ENCODE measurements around the gene IL15RA. TPM values are rescaled to one million over a fixed set of nuclear protein-coding genes. Genes with fewer than 3 reads are reported as not detected.

The IL15RA gene
- total RNA-seq, 1 experiment from 2014 or later = 1.9 TPM

DNA sequence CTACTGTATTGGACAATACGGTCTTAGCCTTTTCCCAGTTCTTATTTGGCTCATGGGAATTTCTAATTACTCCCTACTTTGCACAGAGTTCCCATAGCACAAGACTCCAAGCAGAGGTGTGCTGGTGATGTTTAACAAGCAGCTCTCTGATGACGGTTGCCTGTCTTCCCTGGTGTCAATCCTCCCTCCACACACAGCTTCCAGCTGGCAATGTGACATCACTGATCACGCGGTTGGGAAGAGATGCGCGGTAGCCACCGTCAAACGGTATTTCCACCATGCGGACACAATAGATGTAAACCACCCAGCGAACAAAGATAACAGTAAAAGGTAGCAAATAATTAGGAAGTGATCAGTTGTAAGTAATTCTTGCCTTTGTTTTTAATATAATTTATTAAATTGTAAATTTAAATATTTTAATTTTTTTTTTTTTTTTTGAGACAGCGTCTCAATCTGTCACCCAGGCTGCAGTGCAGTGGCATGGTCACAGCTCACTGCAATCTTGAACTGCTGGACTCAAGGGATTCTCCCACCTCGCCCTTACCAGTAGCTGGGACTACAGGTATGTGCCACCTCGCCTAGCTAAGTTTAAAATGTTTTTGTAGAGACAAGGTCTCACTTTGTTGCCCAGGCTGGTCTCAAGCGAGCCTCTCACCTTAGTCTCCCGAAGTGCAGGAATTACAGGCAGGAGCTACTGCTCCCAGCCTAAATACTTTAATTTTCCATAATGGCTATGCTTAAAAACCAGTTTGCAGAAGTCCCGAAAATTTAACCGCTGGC is 36.3 kb upstream of the IL15RA start (continued):
- TF ChIP-seq, protein P1, sequence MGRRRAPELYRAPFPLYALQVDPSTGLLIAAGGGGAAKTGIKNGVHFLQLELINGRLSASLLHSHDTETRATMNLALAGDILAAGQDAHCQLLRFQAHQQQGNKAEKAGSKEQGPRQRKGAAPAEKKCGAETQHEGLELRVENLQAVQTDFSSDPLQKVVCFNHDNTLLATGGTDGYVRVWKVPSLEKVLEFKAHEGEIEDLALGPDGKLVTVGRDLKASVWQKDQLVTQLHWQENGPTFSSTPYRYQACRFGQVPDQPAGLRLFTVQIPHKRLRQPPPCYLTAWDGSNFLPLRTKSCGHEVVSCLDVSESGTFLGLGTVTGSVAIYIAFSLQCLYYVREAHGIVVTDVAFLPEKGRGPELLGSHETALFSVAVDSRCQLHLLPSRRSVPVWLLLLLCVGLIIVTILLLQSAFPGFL (CRISPR knock-in tag; IDR thresholded peaks at IDR 0.05; ENCODE audit: borderline replicate concordance) = no peak
- TF ChIP-seq CREM (CRISPR knock-in tag; IDR thresholded peaks at IDR 0.05) = no peak
- TF ChIP-seq, protein P2, sequence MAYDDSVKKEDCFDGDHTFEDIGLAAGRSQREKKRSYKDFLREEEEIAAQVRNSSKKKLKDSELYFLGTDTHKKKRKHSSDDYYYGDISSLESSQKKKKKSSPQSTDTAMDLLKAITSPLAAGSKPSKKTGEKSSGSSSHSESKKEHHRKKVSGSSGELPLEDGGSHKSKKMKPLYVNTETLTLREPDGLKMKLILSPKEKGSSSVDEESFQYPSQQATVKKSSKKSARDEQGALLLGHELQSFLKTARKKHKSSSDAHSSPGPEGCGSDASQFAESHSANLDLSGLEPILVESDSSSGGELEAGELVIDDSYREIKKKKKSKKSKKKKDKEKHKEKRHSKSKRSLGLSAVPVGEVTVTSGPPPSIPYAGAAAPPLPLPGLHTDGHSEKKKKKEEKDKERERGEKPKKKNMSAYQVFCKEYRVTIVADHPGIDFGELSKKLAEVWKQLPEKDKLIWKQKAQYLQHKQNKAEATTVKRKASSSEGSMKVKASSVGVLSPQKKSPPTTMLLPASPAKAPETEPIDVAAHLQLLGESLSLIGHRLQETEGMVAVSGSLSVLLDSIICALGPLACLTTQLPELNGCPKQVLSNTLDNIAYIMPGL (CRISPR knock-in tag; IDR thresholded peaks at IDR 0.05) = no peak
- TF ChIP-seq ZNF263 (CRISPR knock-in tag; IDR thresholded peaks at IDR 0.05; ENCODE audit: low read depth) = no peak
- TF ChIP-seq, protein P3, sequence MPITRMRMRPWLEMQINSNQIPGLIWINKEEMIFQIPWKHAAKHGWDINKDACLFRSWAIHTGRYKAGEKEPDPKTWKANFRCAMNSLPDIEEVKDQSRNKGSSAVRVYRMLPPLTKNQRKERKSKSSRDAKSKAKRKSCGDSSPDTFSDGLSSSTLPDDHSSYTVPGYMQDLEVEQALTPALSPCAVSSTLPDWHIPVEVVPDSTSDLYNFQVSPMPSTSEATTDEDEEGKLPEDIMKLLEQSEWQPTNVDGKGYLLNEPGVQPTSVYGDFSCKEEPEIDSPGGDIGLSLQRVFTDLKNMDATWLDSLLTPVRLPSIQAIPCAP (CRISPR knock-in tag; IDR thresholded peaks at IDR 0.05) = no peak
- no peak for TF ChIP-seq SMAD4 (CRISPR knock-in tag; IDR thresholded peaks at IDR 0.05)

DNA sequence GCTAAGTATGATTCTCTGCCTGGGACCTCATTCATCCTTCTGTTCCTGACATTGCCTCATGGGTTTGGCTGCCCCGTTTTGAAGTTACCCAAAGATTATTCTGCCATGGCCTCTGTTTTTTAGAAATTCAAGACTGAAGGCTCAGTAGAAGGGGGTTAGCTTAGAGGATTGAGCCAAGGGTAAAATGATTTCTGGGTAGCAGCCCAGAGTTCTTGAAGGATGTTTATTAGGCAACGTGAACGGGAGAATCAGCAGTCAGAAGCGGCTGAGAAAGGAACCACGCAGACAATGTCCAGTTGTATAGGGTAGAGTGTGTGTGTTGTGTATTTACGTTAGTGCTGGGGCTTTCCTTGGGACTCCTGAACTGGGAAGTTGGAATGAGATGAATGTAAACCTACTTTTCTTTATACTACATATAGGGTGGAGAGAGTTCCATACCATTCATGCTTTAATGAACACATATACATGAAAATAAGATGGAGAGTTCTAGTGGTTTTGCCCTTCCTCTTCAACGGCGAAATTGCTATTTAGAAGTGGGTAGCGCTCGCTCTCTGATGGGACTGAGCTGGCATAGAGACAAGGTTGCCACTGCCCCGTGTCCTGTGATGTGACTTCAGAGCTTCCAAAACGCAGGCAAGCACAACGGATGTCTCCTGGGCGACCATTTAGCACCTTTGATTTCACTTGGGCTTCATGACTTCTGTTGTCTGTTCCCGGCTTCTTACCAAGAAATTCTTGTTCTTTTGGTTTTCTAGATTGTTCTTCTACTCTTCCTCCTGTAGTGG is 35.0 kb upstream of the IL15RA start:
- ChIA-PET CTCF (interaction anchor here (1.4 kb wide), 1 partner anchor 389 kb away, joined by 3 read pairs; no protein-coding TSS in a partner anchor), POLR2A (no interaction called here)
- Mint-ChIP-seq H3K4me1 (peaks cover 7% of the 10 kb centered on the region), H3K27me3 (ENCODE audit: low read depth) (no peaks in the 10 kb centered on the region), H3K36me3 (no peaks in the 10 kb centered on the region), H3K9me3 (peaks cover 10% of the 10 kb centered on the region), H3K27ac (no peak overlapping the region), H3K4me3 (no peak overlapping the region)
- no peak for DNase-seq (ENCODE audit: low spot score)
- no peak for ATAC-seq
- TF ChIP-seq, protein P4, sequence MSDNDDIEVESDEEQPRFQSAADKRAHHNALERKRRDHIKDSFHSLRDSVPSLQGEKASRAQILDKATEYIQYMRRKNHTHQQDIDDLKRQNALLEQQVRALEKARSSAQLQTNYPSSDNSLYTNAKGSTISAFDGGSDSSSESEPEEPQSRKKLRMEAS (CRISPR knock-in tag; IDR thresholded peaks at IDR 0.05) = no peak
- TF ChIP-seq IRF2 (CRISPR knock-in tag; IDR thresholded peaks at IDR 0.05; ENCODE audit: borderline replicate concordance, low read depth) (no peak), TP53 (CRISPR knock-in tag; IDR thresholded peaks at IDR 0.05) (no peak), RORB (CRISPR knock-in tag; IDR thresholded peaks at IDR 0.05) (no peak)
- TF ChIP-seq, protein P5, sequence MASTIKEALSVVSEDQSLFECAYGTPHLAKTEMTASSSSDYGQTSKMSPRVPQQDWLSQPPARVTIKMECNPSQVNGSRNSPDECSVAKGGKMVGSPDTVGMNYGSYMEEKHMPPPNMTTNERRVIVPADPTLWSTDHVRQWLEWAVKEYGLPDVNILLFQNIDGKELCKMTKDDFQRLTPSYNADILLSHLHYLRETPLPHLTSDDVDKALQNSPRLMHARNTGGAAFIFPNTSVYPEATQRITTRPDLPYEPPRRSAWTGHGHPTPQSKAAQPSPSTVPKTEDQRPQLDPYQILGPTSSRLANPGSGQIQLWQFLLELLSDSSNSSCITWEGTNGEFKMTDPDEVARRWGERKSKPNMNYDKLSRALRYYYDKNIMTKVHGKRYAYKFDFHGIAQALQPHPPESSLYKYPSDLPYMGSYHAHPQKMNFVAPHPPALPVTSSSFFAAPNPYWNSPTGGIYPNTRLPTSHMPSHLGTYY (CRISPR knock-in tag; IDR thresholded peaks at IDR 0.05) = no peak
- TF ChIP-seq, protein P6, sequence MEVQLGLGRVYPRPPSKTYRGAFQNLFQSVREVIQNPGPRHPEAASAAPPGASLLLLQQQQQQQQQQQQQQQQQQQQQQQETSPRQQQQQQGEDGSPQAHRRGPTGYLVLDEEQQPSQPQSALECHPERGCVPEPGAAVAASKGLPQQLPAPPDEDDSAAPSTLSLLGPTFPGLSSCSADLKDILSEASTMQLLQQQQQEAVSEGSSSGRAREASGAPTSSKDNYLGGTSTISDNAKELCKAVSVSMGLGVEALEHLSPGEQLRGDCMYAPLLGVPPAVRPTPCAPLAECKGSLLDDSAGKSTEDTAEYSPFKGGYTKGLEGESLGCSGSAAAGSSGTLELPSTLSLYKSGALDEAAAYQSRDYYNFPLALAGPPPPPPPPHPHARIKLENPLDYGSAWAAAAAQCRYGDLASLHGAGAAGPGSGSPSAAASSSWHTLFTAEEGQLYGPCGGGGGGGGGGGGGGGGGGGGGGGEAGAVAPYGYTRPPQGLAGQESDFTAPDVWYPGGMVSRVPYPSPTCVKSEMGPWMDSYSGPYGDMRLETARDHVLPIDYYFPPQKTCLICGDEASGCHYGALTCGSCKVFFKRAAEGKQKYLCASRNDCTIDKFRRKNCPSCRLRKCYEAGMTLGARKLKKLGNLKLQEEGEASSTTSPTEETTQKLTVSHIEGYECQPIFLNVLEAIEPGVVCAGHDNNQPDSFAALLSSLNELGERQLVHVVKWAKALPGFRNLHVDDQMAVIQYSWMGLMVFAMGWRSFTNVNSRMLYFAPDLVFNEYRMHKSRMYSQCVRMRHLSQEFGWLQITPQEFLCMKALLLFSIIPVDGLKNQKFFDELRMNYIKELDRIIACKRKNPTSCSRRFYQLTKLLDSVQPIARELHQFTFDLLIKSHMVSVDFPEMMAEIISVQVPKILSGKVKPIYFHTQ (CRISPR knock-in tag; IDR thresholded peaks at IDR 0.05) = no peak
- TF ChIP-seq, protein P7, sequence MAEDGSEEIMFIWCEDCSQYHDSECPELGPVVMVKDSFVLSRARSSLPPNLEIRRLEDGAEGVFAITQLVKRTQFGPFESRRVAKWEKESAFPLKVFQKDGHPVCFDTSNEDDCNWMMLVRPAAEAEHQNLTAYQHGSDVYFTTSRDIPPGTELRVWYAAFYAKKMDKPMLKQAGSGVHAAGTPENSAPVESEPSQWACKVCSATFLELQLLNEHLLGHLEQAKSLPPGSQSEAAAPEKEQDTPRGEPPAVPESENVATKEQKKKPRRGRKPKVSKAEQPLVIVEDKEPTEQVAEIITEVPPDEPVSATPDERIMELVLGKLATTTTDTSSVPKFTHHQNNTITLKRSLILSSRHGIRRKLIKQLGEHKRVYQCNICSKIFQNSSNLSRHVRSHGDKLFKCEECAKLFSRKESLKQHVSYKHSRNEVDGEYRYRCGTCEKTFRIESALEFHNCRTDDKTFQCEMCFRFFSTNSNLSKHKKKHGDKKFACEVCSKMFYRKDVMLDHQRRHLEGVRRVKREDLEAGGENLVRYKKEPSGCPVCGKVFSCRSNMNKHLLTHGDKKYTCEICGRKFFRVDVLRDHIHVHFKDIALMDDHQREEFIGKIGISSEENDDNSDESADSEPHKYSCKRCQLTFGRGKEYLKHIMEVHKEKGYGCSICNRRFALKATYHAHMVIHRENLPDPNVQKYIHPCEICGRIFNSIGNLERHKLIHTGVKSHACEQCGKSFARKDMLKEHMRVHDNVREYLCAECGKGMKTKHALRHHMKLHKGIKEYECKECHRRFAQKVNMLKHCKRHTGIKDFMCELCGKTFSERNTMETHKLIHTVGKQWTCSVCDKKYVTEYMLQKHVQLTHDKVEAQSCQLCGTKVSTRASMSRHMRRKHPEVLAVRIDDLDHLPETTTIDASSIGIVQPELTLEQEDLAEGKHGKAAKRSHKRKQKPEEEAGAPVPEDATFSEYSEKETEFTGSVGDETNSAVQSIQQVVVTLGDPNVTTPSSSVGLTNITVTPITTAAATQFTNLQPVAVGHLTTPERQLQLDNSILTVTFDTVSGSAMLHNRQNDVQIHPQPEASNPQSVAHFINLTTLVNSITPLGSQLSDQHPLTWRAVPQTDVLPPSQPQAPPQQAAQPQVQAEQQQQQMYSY (CRISPR knock-in tag; IDR thresholded peaks at IDR 0.05) = no peak
- TF ChIP-seq, protein P8, sequence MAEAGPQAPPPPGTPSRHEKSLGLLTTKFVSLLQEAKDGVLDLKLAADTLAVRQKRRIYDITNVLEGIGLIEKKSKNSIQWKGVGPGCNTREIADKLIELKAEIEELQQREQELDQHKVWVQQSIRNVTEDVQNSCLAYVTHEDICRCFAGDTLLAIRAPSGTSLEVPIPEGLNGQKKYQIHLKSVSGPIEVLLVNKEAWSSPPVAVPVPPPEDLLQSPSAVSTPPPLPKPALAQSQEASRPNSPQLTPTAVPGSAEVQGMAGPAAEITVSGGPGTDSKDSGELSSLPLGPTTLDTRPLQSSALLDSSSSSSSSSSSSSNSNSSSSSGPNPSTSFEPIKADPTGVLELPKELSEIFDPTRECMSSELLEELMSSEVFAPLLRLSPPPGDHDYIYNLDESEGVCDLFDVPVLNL (CRISPR knock-in tag; IDR thresholded peaks at IDR 0.05; ENCODE audit: borderline replicate concordance, low read depth) = no peak
- TF ChIP-seq, protein P9, sequence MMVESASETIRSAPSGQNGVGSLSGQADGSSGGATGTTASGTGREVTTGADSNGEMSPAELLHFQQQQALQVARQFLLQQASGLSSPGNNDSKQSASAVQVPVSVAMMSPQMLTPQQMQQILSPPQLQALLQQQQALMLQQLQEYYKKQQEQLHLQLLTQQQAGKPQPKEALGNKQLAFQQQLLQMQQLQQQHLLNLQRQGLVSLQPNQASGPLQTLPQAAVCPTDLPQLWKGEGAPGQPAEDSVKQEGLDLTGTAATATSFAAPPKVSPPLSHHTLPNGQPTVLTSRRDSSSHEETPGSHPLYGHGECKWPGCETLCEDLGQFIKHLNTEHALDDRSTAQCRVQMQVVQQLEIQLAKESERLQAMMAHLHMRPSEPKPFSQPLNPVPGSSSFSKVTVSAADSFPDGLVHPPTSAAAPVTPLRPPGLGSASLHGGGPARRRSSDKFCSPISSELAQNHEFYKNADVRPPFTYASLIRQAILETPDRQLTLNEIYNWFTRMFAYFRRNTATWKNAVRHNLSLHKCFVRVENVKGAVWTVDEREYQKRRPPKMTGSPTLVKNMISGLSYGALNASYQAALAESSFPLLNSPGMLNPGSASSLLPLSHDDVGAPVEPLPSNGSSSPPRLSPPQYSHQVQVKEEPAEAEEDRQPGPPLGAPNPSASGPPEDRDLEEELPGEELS (CRISPR knock-in tag; IDR thresholded peaks at IDR 0.05) = no peak

Measured in WTC11 (cell line).